ENCODE results near the gene SLITRK1. TPM values are rescaled to one million over a fixed set of nuclear protein-coding genes. Genes with fewer than 3 reads are reported as not detected.
A peak's percentile ranks its signal among the peaks of the same experiment; 100 is the strongest.

Gene SLITRK1
- total RNA-seq, 1 experiment from 2014 or later: 0.20 TPM

DNA sequence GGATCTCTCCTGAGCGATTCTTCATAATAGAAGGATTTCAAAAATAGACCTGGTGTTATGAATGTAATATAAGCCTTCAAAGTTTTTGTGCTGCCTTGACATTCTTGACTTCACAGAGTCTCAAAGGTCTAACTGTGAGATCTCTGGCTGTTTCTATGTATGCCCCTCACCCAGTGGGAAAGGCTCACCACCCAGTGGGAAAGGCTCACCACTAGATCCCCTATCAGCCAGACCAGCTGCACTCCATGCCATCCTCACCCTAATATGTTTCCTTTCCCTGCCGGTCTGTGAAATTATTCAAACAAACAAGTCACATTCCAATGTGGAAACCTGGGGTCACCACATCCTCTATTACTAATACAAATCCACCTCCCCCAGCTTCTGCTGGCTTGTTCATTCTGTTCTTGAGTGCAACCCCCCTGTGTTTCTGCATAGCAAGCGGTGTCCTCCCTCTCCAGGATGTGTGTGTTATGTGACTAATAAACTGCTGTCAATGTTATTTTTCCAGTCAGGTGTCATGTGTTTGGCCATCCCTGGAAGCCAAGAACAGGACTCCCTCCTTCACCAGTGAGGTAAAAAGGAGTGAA is 13.8 kb upstream of the SLITRK1 start:
- WGBS (ENCODE audit: extremely low coverage, insufficient read length, low lambda C conversion rate): no CpG with 5 or more reads among the region's 3 CpGs
- Histone ChIP-seq H2BK15ac (ENCODE audit: low read depth, low read length) (no peak overlapping the region), H3K18ac (ENCODE audit: insufficient read length, low read depth, low read length) (no peak overlapping the region), H3T11ph (ENCODE audit: low read length) (no peak overlapping the region), H3K4me2 (ENCODE audit: insufficient read depth, insufficient read length, low read length) (no peak overlapping the region), H3K79me1 (ENCODE audit: insufficient read depth, low read depth, low read length, poor library complexity, severe bottlenecking) (no peaks in the 10 kb centered on the region), H4K20me1 (ENCODE audit: control insufficient read depth, insufficient read depth, insufficient read length) (no peaks in the 10 kb centered on the region), H3K9me3 (ENCODE audit: control insufficient read depth, low read depth, low read length) (no peaks in the 10 kb centered on the region), H2AFZ (ENCODE audit: low read length) (no peak overlapping the region), H3K4ac (ENCODE audit: low read depth, low read length) (no peak overlapping the region), H3K79me2 (ENCODE audit: insufficient read depth, low read length) (no peaks in the 10 kb centered on the region), H3K9ac (ENCODE audit: extremely low read depth, insufficient read length, low read length) (no peak overlapping the region), H2BK120ac (ENCODE audit: low read depth, low read length, poor library complexity, severe bottlenecking) (no peak overlapping the region), H3K27ac (ENCODE audit: insufficient read length, low read depth, low read length) (no peak overlapping the region), H3K14ac (ENCODE audit: insufficient read depth, low read length) (no peak overlapping the region), H2BK12ac (ENCODE audit: insufficient read length, low read depth, low read length) (no peak overlapping the region), H3K23ac (ENCODE audit: insufficient read length, low read depth, low read length) (no peak overlapping the region), H2AK5ac (ENCODE audit: insufficient read length, low read length) (no peak overlapping the region), H4K8ac (replicated peaks; ENCODE audit: insufficient read length, low read depth, low read length) (no peak overlapping the region), H3K27me3 (ENCODE audit: insufficient read depth, low read length) (no peaks in the 10 kb centered on the region), H3K56ac (ENCODE audit: insufficient read length, low read depth, low read length) (no peak overlapping the region), H3K4me1 (ENCODE audit: insufficient read depth, low read length) (no peaks in the 10 kb centered on the region), H4K5ac (ENCODE audit: insufficient read length, low read depth, low read length) (no peak overlapping the region), H2BK5ac (ENCODE audit: insufficient read length, low read length) (no peak overlapping the region), H3K23me2 (ENCODE audit: insufficient read length, low read depth, low read length, poor library complexity, severe bottlenecking) (no peaks in the 10 kb centered on the region), H4K91ac (ENCODE audit: insufficient read length, low read depth, low read length) (no peak overlapping the region), H2BK20ac (ENCODE audit: low read depth, low read length, poor library complexity, severe bottlenecking) (no peak overlapping the region)
- H3K27ac Mint-ChIP-seq: peak overlapping the region in 1 of 3 experiments; percentile 2; a peak in 3 of 7 replicates
- H3K9me3 Mint-ChIP-seq: peaks cover 6 to 7% of the 10 kb centered on the region in 2 experiments
- peaks cover 9% of the 10 kb centered on the region in 2 experiments for H3K4me1 Mint-ChIP-seq
- H3K4me3 Mint-ChIP-seq: no peak overlapping the region
- H3K36me3 Mint-ChIP-seq (ENCODE audit: insufficient read depth in 1 of 3, low read depth in 3 of 3): peaks cover 6 to 8% (median 6%) of the 10 kb centered on the region in 3 experiments
- H3K27me3 Mint-ChIP-seq (ENCODE audit: low read depth): no peaks in the 10 kb centered on the region
- TF ChIP-seq, protein P1, sequence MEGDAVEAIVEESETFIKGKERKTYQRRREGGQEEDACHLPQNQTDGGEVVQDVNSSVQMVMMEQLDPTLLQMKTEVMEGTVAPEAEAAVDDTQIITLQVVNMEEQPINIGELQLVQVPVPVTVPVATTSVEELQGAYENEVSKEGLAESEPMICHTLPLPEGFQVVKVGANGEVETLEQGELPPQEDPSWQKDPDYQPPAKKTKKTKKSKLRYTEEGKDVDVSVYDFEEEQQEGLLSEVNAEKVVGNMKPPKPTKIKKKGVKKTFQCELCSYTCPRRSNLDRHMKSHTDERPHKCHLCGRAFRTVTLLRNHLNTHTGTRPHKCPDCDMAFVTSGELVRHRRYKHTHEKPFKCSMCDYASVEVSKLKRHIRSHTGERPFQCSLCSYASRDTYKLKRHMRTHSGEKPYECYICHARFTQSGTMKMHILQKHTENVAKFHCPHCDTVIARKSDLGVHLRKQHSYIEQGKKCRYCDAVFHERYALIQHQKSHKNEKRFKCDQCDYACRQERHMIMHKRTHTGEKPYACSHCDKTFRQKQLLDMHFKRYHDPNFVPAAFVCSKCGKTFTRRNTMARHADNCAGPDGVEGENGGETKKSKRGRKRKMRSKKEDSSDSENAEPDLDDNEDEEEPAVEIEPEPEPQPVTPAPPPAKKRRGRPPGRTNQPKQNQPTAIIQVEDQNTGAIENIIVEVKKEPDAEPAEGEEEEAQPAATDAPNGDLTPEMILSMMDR (conservative IDR thresholded peaks at IDR 0.05): no peak
- no peak for DNase-seq
